GM10266 (cell line): ENCODE measurements around the gene ACOT13.
"Not testable (repeated sequence)": the region's sequence is repeated elsewhere in the genome, so short reads cannot be mapped to it uniquely, and the experiment has no call there.

Experiments
- DNase-seq: peaks from one replicate; pipeline ENCODE4 v3.0.0; 2012; ENCODE audit errors: extremely low spot score
- CTCF ChIP-seq: IDR thresholded peaks from 2 replicates; pipeline ENCODE4 v1.5.1; 2012; ENCODE audit warnings: mild to moderate bottlenecking, low read depth; ENCODE audit not compliant: control insufficient read depth, insufficient read depth; ENCODE audit errors: missing control alignments

ACOT13 gene

GRCh38 chr6:24709014-24709711 lies 42.3 kb downstream of the ACOT13 start:
- TF ChIP-seq CTCF, result no peak
- DNase-seq, result no peak

GRCh38 chr6:24710519-24711303 lies 43.8 kb downstream of the ACOT13 start:
- no peak for DNase-seq
- TF ChIP-seq CTCF, result no peak

- not testable (repeated sequence) for DNase-seq
Observed at GRCh38 chr6:24716602-24717148, 49.8 kb downstream of the ACOT13 start.

GRCh38 chr6:24718449-24719124 lies 51.7 kb downstream of the ACOT13 start:
- DNase-seq, result no peak
- TF ChIP-seq CTCF, result no peak

GRCh38 chr6:24719125-24719971 lies 52.5 kb downstream of the ACOT13 start, which contains the start of gene C6orf62:
Gene C6orf62, minus strand, starts transcription at chr6:24719154. Its CDS starts 486 bp downstream, at chr6:24718668.
- TF ChIP-seq CTCF, result no peak
- DNase-seq, result peak; percentile 38

- DNase-seq, result peak; percentile 54
- TF ChIP-seq CTCF, result no peak
Observed at GRCh38 chr6:24720131-24720603, 53.3 kb downstream of the ACOT13 start.
